SKM-1 (cell line): ENCODE measurements around the gene KIAA0825.

Experiments
- DNase-seq: peaks from one replicate; lab custom pipeline; 2025; ENCODE audit not compliant: unreplicated experiment; lab: John Stamatoyannopoulos, UW

Gene KIAA0825

DNA sequence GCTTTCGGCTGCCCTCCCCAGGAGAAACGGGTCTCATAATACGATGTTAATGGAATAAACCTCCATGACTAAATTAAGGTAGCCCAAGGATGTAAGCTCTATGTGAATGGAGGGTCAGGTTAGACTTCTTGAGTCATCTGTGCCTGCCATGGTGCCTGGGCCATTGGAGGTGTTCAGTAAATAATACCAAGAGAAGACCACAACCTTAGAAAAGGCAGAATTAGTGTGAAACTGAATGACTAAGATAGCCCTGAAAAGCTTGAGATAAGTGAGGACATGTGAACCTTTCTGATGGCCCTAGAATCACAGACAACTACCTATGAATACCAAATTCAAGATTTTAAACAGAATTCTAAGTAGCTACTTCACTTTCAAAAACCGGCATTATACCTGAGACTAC, 160.6 kb downstream of the KIAA0825 start:
- DNase-seq, result no peak

DNA sequence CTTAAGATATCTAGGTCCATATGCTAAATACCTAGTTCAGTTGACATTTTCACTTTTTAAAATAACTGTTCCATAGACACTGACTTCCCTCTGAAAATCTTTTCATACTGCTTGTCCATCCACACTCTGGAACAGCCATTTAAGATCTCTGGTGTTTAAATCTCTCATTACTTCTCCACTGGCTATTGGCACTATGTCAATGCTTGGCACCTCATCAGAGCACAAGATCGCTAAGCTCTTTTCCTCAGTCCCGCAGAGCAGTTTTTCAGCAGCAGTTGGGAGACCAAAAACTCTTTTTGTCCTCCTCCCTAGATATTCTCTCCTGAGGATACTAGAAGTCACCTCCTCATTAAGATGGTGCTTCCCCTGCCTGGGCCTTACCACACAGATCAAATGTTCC, 172.7 kb downstream of the KIAA0825 start:
- no peak for DNase-seq

DNA sequence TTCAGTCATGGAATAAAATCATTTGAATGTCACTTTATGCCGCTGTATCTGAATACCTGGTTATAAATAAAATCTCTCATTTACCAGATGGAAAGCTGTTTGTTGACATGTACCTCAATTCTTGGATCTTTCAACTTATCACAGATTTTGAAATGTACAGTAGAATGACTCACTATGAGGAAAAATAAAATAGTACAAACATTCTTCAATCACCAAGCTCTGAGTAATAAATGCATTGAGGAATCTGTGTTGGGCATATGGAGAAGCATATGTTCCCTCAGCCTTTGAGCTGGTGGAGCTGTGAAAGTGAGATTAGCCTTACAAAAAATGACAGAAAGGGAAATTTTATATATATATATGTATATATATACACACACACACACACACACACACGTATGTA, 175.4 kb downstream of the KIAA0825 start:
- no peak for DNase-seq

- no peak for DNase-seq
Observed at GRCh38 chr5:94442076-94442475, 176.3 kb downstream of the KIAA0825 start.

GRCh38 chr5:94440015-94440414, 178.4 kb downstream of the KIAA0825 start:
- no peak for DNase-seq

- peak; percentile 78 for DNase-seq
Observed at GRCh38 chr5:94433397-94434163, 184.8 kb downstream of the KIAA0825 start.

DNA sequence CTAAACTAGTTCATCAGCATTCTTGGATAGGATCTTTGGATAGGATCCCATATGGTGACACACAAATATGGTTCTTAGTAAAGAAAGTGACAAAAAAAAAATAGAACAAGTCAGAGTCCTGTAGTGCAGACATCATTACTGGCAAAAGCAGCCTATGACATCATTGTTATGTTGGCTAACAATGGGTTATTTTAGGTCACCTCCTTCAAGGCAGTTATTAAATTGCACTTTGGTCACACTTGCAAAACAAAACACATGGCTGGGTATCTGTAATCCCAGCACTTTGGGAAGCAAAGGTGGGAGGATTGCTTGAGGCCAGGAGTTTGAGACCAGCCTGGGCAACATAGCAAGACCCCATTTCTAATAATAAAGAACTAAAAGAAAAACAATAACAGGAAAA, 185.9 kb downstream of the KIAA0825 start:
- DNase-seq, result no peak

DNA sequence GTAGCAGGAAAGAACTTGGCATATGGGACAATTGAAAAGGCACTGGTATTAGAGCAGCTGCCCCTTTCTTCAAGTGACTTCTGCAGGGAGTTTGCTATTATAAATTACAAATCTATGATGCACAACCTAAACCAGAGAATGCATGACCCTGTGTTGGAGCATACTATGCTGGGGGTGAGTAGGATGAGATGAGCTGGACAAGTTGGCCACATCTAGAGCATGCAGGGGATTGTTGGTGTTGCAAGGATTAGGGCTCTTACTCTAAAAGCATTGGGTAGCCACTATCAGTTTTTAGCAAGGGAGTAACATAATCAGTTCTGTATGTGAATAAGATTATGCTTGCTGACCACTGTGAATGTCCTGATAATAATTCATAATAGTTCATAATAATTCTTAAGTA, 186.7 kb downstream of the KIAA0825 start:
- DNase-seq, result no peak

GRCh38 chr5:94429566-94429965, 188.8 kb downstream of the KIAA0825 start:
- no peak for DNase-seq

- no peak for DNase-seq
Observed at GRCh38 chr5:94425396-94425795, 193.0 kb downstream of the KIAA0825 start.

GRCh38 chr5:94423411-94423810, 195.0 kb downstream of the KIAA0825 start:
- no peak for DNase-seq

- no peak for DNase-seq
Observed at GRCh38 chr5:94422812-94423211, 195.6 kb downstream of the KIAA0825 start.

GRCh38 chr5:94420885-94421284, 197.5 kb downstream of the KIAA0825 start:
- DNase-seq, result peak; percentile 11

DNA sequence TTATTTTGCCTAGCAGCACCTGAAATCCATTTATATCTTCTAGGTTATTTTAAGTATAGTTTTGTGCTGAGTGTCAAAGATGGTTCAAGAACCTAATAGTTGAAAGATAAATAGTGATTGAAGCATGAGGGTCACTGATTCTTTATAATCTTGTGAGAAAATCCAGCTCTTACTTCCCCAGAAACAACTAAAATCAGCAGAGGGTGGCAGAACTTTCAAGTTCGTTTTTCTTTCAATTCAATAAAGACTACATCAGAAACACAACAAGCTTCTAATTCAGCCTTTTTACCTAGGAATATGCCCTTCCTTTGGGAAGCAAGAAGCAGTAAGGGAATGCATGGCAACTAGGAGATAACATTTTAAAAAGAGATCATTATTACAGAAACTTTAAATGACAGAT, 202.6 kb downstream of the KIAA0825 start:
- DNase-seq, result no peak

- no peak for DNase-seq
Observed at GRCh38 chr5:94409440-94409839, 209.0 kb downstream of the KIAA0825 start.

- no peak for DNase-seq
Observed at GRCh38 chr5:94407023-94407422, 211.4 kb downstream of the KIAA0825 start.

- DNase-seq, result no peak
Observed at GRCh38 chr5:94403483-94403882, 214.9 kb downstream of the KIAA0825 start.

DNA sequence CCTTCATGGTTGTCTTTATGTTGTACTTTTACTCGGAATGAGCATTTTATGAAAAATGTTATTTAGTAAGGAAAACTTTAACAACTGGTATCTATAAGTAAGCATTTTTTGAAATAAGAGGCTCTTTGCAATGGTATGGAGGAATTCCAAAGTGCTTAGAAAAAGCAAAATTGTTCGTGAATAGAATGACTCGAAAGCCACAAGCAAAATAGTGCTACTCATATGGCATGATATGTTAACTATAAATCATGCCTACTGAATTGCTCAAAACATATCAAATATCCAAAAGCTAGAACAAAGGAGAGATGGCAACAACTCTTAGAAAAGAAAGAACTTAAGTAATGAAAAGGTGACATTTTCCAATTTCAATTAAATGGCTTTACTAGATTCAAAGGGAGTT, 216.3 kb downstream of the KIAA0825 start:
- no peak for DNase-seq

DNA sequence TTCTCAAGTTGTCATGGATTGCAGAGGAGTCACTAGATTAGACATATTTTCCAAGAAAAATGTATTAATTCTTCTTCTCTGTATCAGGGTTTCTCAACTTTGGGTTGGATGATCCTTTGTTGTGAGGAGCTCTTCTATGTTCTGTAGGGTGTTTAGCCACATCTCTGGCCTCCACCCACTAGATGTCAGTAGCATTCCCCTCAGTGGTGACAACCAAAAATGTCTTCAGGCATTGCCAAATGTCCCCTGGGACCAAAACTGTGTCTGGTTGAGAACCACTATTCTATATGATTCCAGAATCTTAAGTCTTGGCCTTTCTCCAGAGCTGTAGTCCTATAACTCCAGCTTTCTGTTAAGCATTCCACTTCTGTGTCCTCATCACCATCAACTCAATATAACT, 220.9 kb downstream of the KIAA0825 start:
- DNase-seq, result no peak

DNA sequence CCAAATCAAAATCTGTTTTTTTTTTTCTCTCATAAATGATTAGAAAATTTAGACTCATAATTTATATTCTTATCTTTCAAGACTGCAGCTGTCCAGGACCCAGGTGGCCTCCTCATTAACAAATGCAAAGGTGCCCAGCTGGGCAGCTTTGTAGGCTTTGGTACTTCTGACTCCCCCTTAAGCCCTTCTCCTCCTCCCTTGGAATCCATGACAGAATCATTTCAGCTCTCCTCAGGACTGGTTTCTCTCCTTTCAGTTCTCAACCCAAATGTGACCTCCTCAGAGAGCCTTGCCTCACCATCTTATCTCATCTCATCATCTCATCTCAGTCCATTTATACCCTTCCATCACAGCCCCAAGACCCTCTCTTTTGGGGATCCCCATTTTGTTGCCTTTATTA, 221.7 kb downstream of the KIAA0825 start:
- DNase-seq, result no peak

GRCh38 chr5:94395468-94395867, 222.9 kb downstream of the KIAA0825 start:
- no peak for DNase-seq

GRCh38 chr5:94391996-94392395, 226.4 kb downstream of the KIAA0825 start:
- no peak for DNase-seq

DNA sequence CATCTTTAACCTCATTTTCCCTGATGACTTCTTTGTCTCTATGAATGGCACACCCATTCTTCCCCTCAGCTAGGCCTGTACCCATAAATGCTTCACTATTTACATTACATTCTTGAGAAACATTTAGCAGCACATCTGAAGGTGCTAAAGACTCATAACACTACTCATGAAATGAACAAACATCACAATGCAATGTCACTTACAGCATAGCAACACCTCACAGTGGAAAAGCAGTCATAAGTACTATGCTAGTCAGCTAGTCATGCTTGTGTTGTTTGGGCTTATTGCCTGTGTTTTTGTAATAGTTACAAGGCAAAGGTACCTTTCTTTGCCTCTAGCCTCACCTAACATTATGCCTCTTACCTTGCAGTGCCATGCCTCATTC, 228.9 kb downstream of the KIAA0825 start:
- DNase-seq, result no peak
